Measurements from ENCODE around the gene SIGLEC1. TPM values are rescaled to one million over a fixed set of nuclear protein-coding genes. Genes with fewer than 3 reads are reported as not detected.

Gene SIGLEC1
- total RNA-seq, 1 experiment from 2014 or later = 0.17 TPM

GRCh38 chr20:3710011-3710466, 2.4 kb downstream of the SIGLEC1 start:
- TF ChIP-seq ZNF274 (IDR thresholded peaks at IDR 0.05; ENCODE audit: low read depth, low read length) (no peak), ATF3 (IDR thresholded peaks at IDR 0.05) (no peak), EZH2phosphoT487 (IDR thresholded peaks at IDR 0.05; ENCODE audit: borderline replicate concordance) (no peak), CTCF (IDR thresholded peaks at IDR 0.05 in 2 of 3, conservative IDR thresholded peaks at IDR 0.05 in 1 of 3; ENCODE audit: borderline replicate concordance in 1 of 3, insufficient read depth in 1 of 3, low read depth in 2 of 3, low read length in 2 of 3) (0 out of 6 replicates have a peak, but pooled peaks of 1 of the 3 experiments have one; percentile 9)
- ChIA-PET POLR2A (no interaction called here), RAD21 (ENCODE audit: low non-redundant PET in 1 of 2, low total read pairs in 2 of 2, uncharacterized antibody in 2 of 2, unreplicated experiment in 2 of 2) (interaction anchor here in 1 of 2 experiments (1.6 kb wide), 1 partner anchor 33 kb away, joined by 10 read pairs; no protein-coding TSS in a partner anchor), CTCF (interaction anchor here (0.9 to 2.7 kb wide), 16 partner anchors 10 to 177 kb away, joined by 3 to 69 read pairs (median 6); partner anchors contain the start of genes ADISSP and SPEF1)
- intact Hi-C loops (cut with micrococcal nuclease) = loop anchor here (1.0 kb wide), 1 partner anchor 147 kb away; no protein-coding TSS in a partner anchor
- no peaks in the 10 kb centered on the region for H3K79me2 ChIP-seq (ENCODE audit: insufficient read depth, low read length)
- no peak for DNase-seq (ENCODE audit: low read depth, low spot score)
- no peaks in the 10 kb centered on the region for H3K27me3 ChIP-seq (ENCODE audit: insufficient read depth, low read length)
- H3K4me3 ChIP-seq (replicated peaks in 1 of 2; ENCODE audit: low read depth in 1 of 2, low read length in 2 of 2) = no peak overlapping the region
- BruUV-seq (replicated peaks) = no TSS peak
- H3K36me3 ChIP-seq (ENCODE audit: control insufficient read depth in 1 of 2, insufficient read depth in 2 of 2, low read length in 2 of 2) = no peaks in the 10 kb centered on the region
- H3K27ac ChIP-seq (ENCODE audit: low read depth, low read length) = no peak overlapping the region
- H3K9me3 ChIP-seq (ENCODE audit: control insufficient read depth in 1 of 2, insufficient read depth in 1 of 2, low read depth in 1 of 2, low read length in 2 of 2) = no peaks in the 10 kb centered on the region
- no peak overlapping the region for H3K4me2 ChIP-seq (ENCODE audit: low read length)
- H4K20me1 ChIP-seq (ENCODE audit: insufficient read depth) = no peaks in the 10 kb centered on the region
- ATAC-seq = peak; percentile 45
- no peaks in the 10 kb centered on the region for H3K9me2 ChIP-seq (ENCODE audit: insufficient read depth)
- peaks cover 0 to 12% of the 10 kb centered on the region in 2 experiments; a peak in 3 of 4 replicates for H3K4me1 ChIP-seq (ENCODE audit: control insufficient read depth in 1 of 2, insufficient read depth in 2 of 2, low read length in 2 of 2)
- H3K9ac ChIP-seq (ENCODE audit: low read length) = no peak overlapping the region
- no peak overlapping the region for H2AFZ ChIP-seq (ENCODE audit: low read depth, low read length, poor library complexity, severe bottlenecking)

- RAD21 ChIA-PET (ENCODE audit: low non-redundant PET in 1 of 2, low total read pairs in 2 of 2, uncharacterized antibody in 2 of 2, unreplicated experiment in 2 of 2) = no interaction called here
- POLR2A ChIA-PET = no interaction called here
- Histone ChIP-seq H2AFZ (ENCODE audit: low read depth, low read length, poor library complexity, severe bottlenecking) (no peak overlapping the region), H3K36me3 (ENCODE audit: control insufficient read depth in 1 of 2, insufficient read depth in 2 of 2, low read length in 2 of 2) (no peaks in the 10 kb centered on the region), H3K9me3 (ENCODE audit: control insufficient read depth in 1 of 2, insufficient read depth in 1 of 2, low read depth in 1 of 2, low read length in 2 of 2) (no peaks in the 10 kb centered on the region), H3K79me2 (ENCODE audit: insufficient read depth, low read length) (no peaks in the 10 kb centered on the region), H3K4me1 (ENCODE audit: control insufficient read depth in 1 of 2, insufficient read depth in 2 of 2, low read length in 2 of 2) (peaks cover 0 to 12% of the 10 kb centered on the region in 2 experiments; a peak in 3 of 4 replicates), H4K20me1 (ENCODE audit: insufficient read depth) (no peaks in the 10 kb centered on the region), H3K9me2 (ENCODE audit: insufficient read depth) (no peaks in the 10 kb centered on the region), H3K4me3 (replicated peaks in 1 of 2; ENCODE audit: low read depth in 1 of 2, low read length in 2 of 2) (no peak overlapping the region), H3K4me2 (ENCODE audit: low read length) (no peak overlapping the region), H3K9ac (ENCODE audit: low read length) (no peak overlapping the region), H3K27ac (ENCODE audit: low read depth, low read length) (no peak overlapping the region), H3K27me3 (ENCODE audit: insufficient read depth, low read length) (no peaks in the 10 kb centered on the region)
- ATAC-seq (no peak), DNase-seq (ENCODE audit: low read depth, low spot score) (no peak)
- TF ChIP-seq ELF1 (IDR thresholded peaks at IDR 0.05; ENCODE audit: borderline replicate concordance, low read depth) = no peak
- TF ChIP-seq ZBTB33 (IDR thresholded peaks at IDR 0.05; ENCODE audit: extremely low read depth, insufficient replicate concordance, low read length) = no peak
- no peak for TF ChIP-seq SRF (IDR thresholded peaks at IDR 0.05; ENCODE audit: low read depth)
- no peak for TF ChIP-seq SIN3A (IDR thresholded peaks at IDR 0.05; ENCODE audit: low read depth)
- TF ChIP-seq ZNF274 (IDR thresholded peaks at IDR 0.05; ENCODE audit: low read depth, low read length) = no peak
- TF ChIP-seq MAX (IDR thresholded peaks at IDR 0.05) = no peak
- no peak for TF ChIP-seq ATF3 (IDR thresholded peaks at IDR 0.05)
- TF ChIP-seq POLR2AphosphoS5 (IDR thresholded peaks at IDR 0.05; ENCODE audit: low read depth, low read length) = no peak
- no peak for TF ChIP-seq YY1 (IDR thresholded peaks at IDR 0.05; ENCODE audit: extremely low read depth, insufficient replicate concordance, low read depth, low read length)
- no peak for TF ChIP-seq JUND (IDR thresholded peaks at IDR 0.05)
- TF ChIP-seq ZFX (IDR thresholded peaks at IDR 0.05) = no peak
- BruUV-seq (replicated peaks) = no TSS peak
- CTCF ChIA-PET = interaction anchor here (1.6 kb wide), 1 partner anchor 11 kb away, joined by 7 read pairs; no protein-coding TSS in a partner anchor
- intact Hi-C loops (cut with micrococcal nuclease) = no loop called here
Measured at GRCh38 chr20:3707508-3707899, 4.9 kb downstream of the SIGLEC1 start.
